Measurements from ENCODE around the gene MAP4.

DNA sequence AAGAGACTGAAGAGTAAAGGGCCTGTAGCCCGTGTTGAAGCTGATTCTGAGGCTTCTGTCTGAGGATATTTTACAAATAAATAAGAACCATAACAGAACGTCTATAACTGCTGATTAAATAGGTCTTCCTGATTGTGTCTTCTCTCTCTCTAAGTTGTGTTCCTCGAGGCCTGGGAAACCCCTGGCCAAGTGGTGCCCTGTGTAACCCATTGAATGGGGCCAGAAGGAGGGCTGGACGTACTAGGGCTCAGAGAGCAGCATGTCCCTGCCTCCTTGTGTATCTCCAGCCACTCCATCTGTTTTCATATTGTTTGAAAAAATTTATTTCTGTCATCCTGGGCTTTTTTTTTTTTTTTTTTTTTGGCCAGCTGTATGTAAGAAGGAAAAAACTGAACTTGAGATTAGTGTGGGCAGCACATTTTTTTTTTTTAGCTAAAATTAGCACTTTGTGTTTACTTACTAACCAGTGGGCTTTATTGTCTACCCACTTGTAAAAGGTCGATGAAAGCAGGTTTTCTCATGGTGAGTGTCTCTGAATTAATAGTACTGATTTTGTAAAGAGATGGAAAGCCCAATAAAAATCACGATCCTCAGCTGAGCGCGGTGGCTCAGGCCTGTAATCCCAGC, 202.6 kb downstream of the MAP4 start:
- TF ChIP-seq, protein P1, sequence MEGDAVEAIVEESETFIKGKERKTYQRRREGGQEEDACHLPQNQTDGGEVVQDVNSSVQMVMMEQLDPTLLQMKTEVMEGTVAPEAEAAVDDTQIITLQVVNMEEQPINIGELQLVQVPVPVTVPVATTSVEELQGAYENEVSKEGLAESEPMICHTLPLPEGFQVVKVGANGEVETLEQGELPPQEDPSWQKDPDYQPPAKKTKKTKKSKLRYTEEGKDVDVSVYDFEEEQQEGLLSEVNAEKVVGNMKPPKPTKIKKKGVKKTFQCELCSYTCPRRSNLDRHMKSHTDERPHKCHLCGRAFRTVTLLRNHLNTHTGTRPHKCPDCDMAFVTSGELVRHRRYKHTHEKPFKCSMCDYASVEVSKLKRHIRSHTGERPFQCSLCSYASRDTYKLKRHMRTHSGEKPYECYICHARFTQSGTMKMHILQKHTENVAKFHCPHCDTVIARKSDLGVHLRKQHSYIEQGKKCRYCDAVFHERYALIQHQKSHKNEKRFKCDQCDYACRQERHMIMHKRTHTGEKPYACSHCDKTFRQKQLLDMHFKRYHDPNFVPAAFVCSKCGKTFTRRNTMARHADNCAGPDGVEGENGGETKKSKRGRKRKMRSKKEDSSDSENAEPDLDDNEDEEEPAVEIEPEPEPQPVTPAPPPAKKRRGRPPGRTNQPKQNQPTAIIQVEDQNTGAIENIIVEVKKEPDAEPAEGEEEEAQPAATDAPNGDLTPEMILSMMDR (conservative IDR thresholded peaks at IDR 0.05; ENCODE audit: low read depth, low read length), result no peak
- TF ChIP-seq EZH2 (IDR thresholded peaks at IDR 0.05; ENCODE audit: low read length, unreplicated experiment), result no peak
- TF ChIP-seq EZH2phosphoT487 (IDR thresholded peaks at IDR 0.05; ENCODE audit: borderline replicate concordance, low read length), result no peak

Data from PC-3 (cell line).